HepG2 (cell line): Measurements from ENCODE around the gene NFE2L3. TPM values are rescaled to one million over a fixed set of nuclear protein-coding genes. Genes with fewer than 3 reads are reported as not detected.

Experiments used
- ATAC-seq: fragments of 200-7000 bp; cut with Tn5 transposase; 3 replicates; pipeline ENCODE4 v1.9.1; 2020; ENCODE audit warnings: mild to moderate bottlenecking, moderate library complexity
- BruUV-seq: library from RNA; stranded (reverse); fragments of 400-500 nt; replicated peaks from 2 replicates; lab custom pipeline; 2021; lab: Mats Ljungman, UMichigan
- CTCF ChIA-PET: fragments of 300-600 bp; formaldehyde crosslinking; extraction: SDS; loops from one replicate; lab custom pipeline; 2021; ENCODE audit warnings: low total read pairs, inconsistent platforms, low intra/inter-chr PET ratio; lab: Yijun Ruan, JAX
- POLR2A ChIA-PET: fragments of 350-600 bp; sonication (Branson Sonifier 250); formaldehyde crosslinking; loops from one replicate; lab custom pipeline; 2020; ENCODE audit warnings: antibody characterized with exemption, inconsistent platforms; lab: Yijun Ruan, JAX
- DNase-seq: peaks from one replicate; pipeline ENCODE4 v3.0.0-alpha.2; 2015; ENCODE audit warnings: low spot score
- FAIRE-seq: peaks from 3 replicates; lab custom pipeline; 2011; peaks lifted over from hg19 to GRCh38; lab: Jason Lieb, UNC
- H2AFZ ChIP-seq: one replicate; pipeline ENCODE4 v1.6.1; 2011; ENCODE audit warnings: low read length, inconsistent platforms
- H3K27ac ChIP-seq: fragments of 300-600 bp; 3 replicates; pipeline ENCODE4 v1.8.0; 2011; ENCODE audit warnings: mixed run types, mild to moderate bottlenecking, mixed read lengths, low read length, inconsistent platforms; ENCODE audit not compliant: insufficient read depth; ENCODE audit errors: extremely low read length
- H3K27me3 ChIP-seq, 2 experiments: fragments of 200-600 bp in 1 of 2; 2 replicates in 1 of 2; 3 replicates in 1 of 2; pipeline versions ENCODE4 v1.6.0 to v1.8.0; 2011; ENCODE audit warnings: low read length in 2 of 2, mild to moderate bottlenecking in 2 of 2, moderate library complexity in 2 of 2, inconsistent platforms in 1 of 2; ENCODE audit not compliant: insufficient read depth in 2 of 2, control insufficient read depth in 1 of 2
- H3K36me3 ChIP-seq, 2 experiments: fragments of 200-600 bp in 1 of 2; replicated peaks in 1 of 2; 2 replicates in 1 of 2; 3 replicates in 1 of 2; pipeline versions ENCODE4 v1.5.1 to v1.8.0; 2011; ENCODE audit warnings: low read length in 2 of 2, inconsistent platforms in 1 of 2; ENCODE audit not compliant: insufficient read depth in 2 of 2, control insufficient read depth in 1 of 2
- H3K4me1 ChIP-seq: 2 replicates; pipeline ENCODE4 v1.5.1; 2012; ENCODE audit warnings: low read length, inconsistent platforms; ENCODE audit not compliant: insufficient read depth
- H3K4me2 ChIP-seq: 2 replicates; pipeline ENCODE4 v1.6.0; 2011; ENCODE audit warnings: low read depth, low read length, inconsistent platforms
- H3K4me3 ChIP-seq, 3 experiments: fragments of 200-600 bp in 1 of 3; sonication (generic), shearing (Covaris generic) in 1 of 3; replicated peaks in 1 of 3; 2 replicates each; pipeline ENCODE4 v1.5.1; 2011 to 2016; ENCODE audit warnings: low read length in 3 of 3, inconsistent platforms in 2 of 3, low read depth in 2 of 3, mild to moderate bottlenecking in 2 of 3, control low read depth in 1 of 3, mixed read lengths in 1 of 3; ENCODE audit not compliant: insufficient read depth in 1 of 3
- H3K79me2 ChIP-seq: one replicate; pipeline ENCODE4 v1.6.1; 2011; ENCODE audit warnings: low read length, inconsistent platforms; ENCODE audit not compliant: insufficient read depth
- H3K9ac ChIP-seq: 2 replicates; pipeline ENCODE4 v1.6.0; 2011; ENCODE audit warnings: mild to moderate bottlenecking, low read depth, low read length, inconsistent platforms; ENCODE audit not compliant: insufficient read depth
- H3K9me3 ChIP-seq: 2 replicates; pipeline ENCODE4 v1.5.1; 2012; ENCODE audit warnings: mild to moderate bottlenecking, low read length
- H4K20me1 ChIP-seq: 2 replicates; pipeline ENCODE4 v1.6.0; 2011; ENCODE audit warnings: inconsistent platforms, mild to moderate bottlenecking, low read length, moderate library complexity; ENCODE audit not compliant: insufficient read depth
- AGO1 ChIP-seq: fragments of 200-400 bp; formaldehyde crosslinking; IDR thresholded peaks from 2 replicates; pipeline ENCODE4 v1.6.1; 2017; ENCODE audit warnings: mild to moderate bottlenecking, low read depth, low read length, moderate library complexity; ENCODE audit not compliant: poor library complexity, severe bottlenecking
- ATF4 ChIP-seq, 2 experiments: fragments of 450-650 bp in 1 of 2; sonication (generic) in 1 of 2; formaldehyde crosslinking; IDR thresholded peaks; 2 replicates each; pipeline versions ENCODE4 v1.5.0 to v1.8.0; 2020 to 2022; ENCODE audit warnings: mild to moderate bottlenecking in 1 of 2, missing genetic modification reagents in 1 of 2
- POLR2AphosphoS2 ChIP-seq: IDR thresholded peaks from 2 replicates; pipeline ENCODE4 v1.6.1; 2011; ENCODE audit warnings: low read depth, low read length, improper control_type of control experiment
- POLR2AphosphoS5 ChIP-seq: IDR thresholded peaks from 2 replicates; pipeline ENCODE4 v1.6.1; 2012; ENCODE audit warnings: low read depth, low read length
- POLR2G ChIP-seq: fragments of 200-400 bp; formaldehyde crosslinking; IDR thresholded peaks from 2 replicates; pipeline ENCODE4 v1.6.1; 2018; ENCODE audit warnings: mild to moderate bottlenecking, low read depth, low read length, moderate library complexity
- RELA ChIP-seq: sonication (generic); formaldehyde crosslinking; IDR thresholded peaks from 2 replicates; pipeline ENCODE4 v1.4.0; 2020; ENCODE audit warnings: missing genetic modification reagents
- SNRNP70 ChIP-seq: fragments of 200-400 bp; formaldehyde crosslinking; IDR thresholded peaks from 2 replicates; pipeline ENCODE4 v1.6.1; 2017; ENCODE audit warnings: mild to moderate bottlenecking, low read depth, low read length, moderate library complexity
- SSRP1 ChIP-seq: IDR thresholded peaks from 2 replicates; pipeline ENCODE4 v1.6.1; 2016; ENCODE audit warnings: control low read depth
- ZKSCAN5 ChIP-seq: sonication (generic); formaldehyde crosslinking; IDR thresholded peaks from 2 replicates; pipeline ENCODE4 v1.5.1; 2020; ENCODE audit warnings: mild to moderate bottlenecking, missing genetic modification reagents
- ZNF780A ChIP-seq: sonication (generic); formaldehyde crosslinking; IDR thresholded peaks from 2 replicates; pipeline ENCODE4 v1.8.0; 2022; ENCODE audit warnings: mild to moderate bottlenecking, missing genetic modification reagents, moderate library complexity
- WGBS: methylation state at CpG from one replicate; pipeline ENCODE4 v1.1.6; 2017; ENCODE audit warnings: low lambda C conversion rate; 5-methylcytosine and 5-hydroxymethylcytosine counted together
- in situ Hi-C: cut with HindIII; loops from 2 replicates; pipeline ENCODE4 v1.10.0; 2017; ENCODE audit warnings: low pct_unique_long_range_greater_than_20kb; ENCODE audit not compliant: extremely low pct_ligation_motif_present
- intact Hi-C: fragments of 100-400 bp; cut with micrococcal nuclease; formaldehyde crosslinking; loops from one replicate; pipeline ENCODE4 v1.10.0; 2022; ENCODE audit not compliant: unreplicated experiment
- polyA plus RNA-seq, 8 experiments: library from polyadenylated mRNA; depleted of rRNA in 3 of 8; stranded (reverse) in 7 of 8; unstranded in 1 of 8; fragments of >200 nt; fragmentation: Illumina TruSeq in 4 of 8; extraction: Trizol in 4 of 8; gene quantifications; 2 replicates each; pipeline versions ENCODE4 v1.2.1 to v1.2.3, GENCODE V29; 2011 to 2016; ENCODE audit warnings: low read depth in 4 of 8, missing spikeins in 1 of 8, mixed read lengths in 1 of 8; ENCODE audit not compliant: insufficient read depth in 1 of 8
- total RNA-seq, 5 experiments: library from RNA; depleted of rRNA; stranded (reverse); fragments of >200 nt; fragmentation: Illumina TruSeq; extraction: Trizol; gene quantifications; 2 replicates each; pipeline ENCODE4 v1.2.3, GENCODE V29; 2016; ENCODE audit warnings: low read depth in 1 of 5
- TF ChIP-seq, protein P1 (sequence below): IDR thresholded peaks from 2 replicates; pipeline ENCODE4 v1.6.1; 2016; ENCODE audit warnings: missing compliant biosample characterization, missing genetic modification reagents, borderline replicate concordance
- TF ChIP-seq, protein P2 (sequence below): sonication (generic); formaldehyde crosslinking; conservative IDR thresholded peaks from 2 replicates; pipeline ENCODE4 v1.8.0; 2022; ENCODE audit warnings: mild to moderate bottlenecking, moderate library complexity, missing genetic modification reagents

The NFE2L3 gene
- total and polyA plus RNA-seq, 2 of the 13 experiments (the other 11 are each of a cell fraction or from before 2014, with no cell fraction given) = 11.4 to 19.4 TPM

DNA sequence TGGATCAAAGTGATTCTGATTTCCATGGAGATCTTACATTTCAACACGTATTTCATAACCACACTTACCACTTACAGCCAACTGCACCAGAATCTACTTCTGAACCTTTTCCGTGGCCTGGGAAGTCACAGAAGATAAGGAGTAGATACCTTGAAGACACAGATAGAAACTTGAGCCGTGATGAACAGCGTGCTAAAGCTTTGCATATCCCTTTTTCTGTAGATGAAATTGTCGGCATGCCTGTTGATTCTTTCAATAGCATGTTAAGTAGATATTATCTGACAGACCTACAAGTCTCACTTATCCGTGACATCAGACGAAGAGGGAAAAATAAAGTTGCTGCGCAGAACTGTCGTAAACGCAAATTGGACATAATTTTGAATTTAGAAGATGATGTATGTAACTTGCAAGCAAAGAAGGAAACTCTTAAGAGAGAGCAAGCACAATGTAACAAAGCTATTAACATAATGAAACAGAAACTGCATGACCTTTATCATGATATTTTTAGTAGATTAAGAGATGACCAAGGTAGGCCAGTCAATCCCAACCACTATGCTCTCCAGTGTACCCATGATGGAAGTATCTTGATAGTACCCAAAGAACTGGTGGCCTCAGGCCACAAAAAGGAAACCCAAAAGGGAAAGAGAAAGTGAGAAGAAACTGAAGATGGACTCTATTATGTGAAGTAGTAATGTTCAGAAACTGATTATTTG is 33.3 kb downstream of the NFE2L3 start:
- Histone ChIP-seq H3K4me2 (no peak overlapping the region), H3K4me3 (no peak overlapping the region), H3K9me3 (no peaks in the 10 kb centered on the region), H4K20me1 (peaks cover 40% of the 10 kb centered on the region), H3K4me1 (peaks cover 30% of the 10 kb centered on the region), H3K27me3 (no peaks in the 10 kb centered on the region), H2AFZ (no peak overlapping the region), H3K79me2 (no peaks in the 10 kb centered on the region), H3K9ac (no peak overlapping the region), H3K36me3 (peaks cover 0 to 8% of the 10 kb centered on the region in 2 experiments; a peak in 2 of 5 replicates), H3K27ac (no peak overlapping the region)
- intact Hi-C loops (no loop called here), in situ Hi-C loops (loop anchor here (10.0 kb wide), 1 partner anchor 90 kb away; no protein-coding TSS in a partner anchor)
- WGBS = 97% methylated on average over 10 of the region's 10 CpGs
- TSS peak; percentile 66 for BruUV-seq
- no peak for DNase-seq
- ChIA-PET CTCF (no interaction called here), POLR2A (interaction anchor here (1.5 kb wide), 1 partner anchor 15 kb away, joined by 6 read pairs; the partner anchor contains the start of gene HNRNPA2B1)
- ATAC-seq = no peak
- no peak for FAIRE-seq
- TF ChIP-seq AGO1 (peak; percentile 5), ZNF780A (CRISPR knock-in tag) (0 out of 2 replicates have a peak, but pooled peaks have one; percentile 20), POLR2AphosphoS2 (peak; percentile 87; the same call in 1 of the 2 replicates), POLR2AphosphoS5 (peak; percentile 48; the same call in 1 of the 2 replicates), SNRNP70 (no peak), POLR2G (peak; percentile 76), ATF4 (CRISPR knock-in tag; IDR thresholded peaks at IDR 0.05) (0 out of 4 replicates have a peak, but pooled peaks of 1 of the 2 experiments have one; percentile 3), RELA (no peak), ZKSCAN5 (CRISPR knock-in tag) (no peak), SSRP1 (CRISPR knock-in tag) (peak; percentile 58; the same call in 1 of the 2 replicates)
- TF ChIP-seq, protein P1, sequence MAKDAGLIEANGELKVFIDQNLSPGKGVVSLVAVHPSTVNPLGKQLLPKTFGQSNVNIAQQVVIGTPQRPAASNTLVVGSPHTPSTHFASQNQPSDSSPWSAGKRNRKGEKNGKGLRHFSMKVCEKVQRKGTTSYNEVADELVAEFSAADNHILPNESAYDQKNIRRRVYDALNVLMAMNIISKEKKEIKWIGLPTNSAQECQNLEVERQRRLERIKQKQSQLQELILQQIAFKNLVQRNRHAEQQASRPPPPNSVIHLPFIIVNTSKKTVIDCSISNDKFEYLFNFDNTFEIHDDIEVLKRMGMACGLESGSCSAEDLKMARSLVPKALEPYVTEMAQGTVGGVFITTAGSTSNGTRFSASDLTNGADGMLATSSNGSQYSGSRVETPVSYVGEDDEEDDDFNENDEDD (CRISPR knock-in tag) = no peak
- TF ChIP-seq, protein P2, sequence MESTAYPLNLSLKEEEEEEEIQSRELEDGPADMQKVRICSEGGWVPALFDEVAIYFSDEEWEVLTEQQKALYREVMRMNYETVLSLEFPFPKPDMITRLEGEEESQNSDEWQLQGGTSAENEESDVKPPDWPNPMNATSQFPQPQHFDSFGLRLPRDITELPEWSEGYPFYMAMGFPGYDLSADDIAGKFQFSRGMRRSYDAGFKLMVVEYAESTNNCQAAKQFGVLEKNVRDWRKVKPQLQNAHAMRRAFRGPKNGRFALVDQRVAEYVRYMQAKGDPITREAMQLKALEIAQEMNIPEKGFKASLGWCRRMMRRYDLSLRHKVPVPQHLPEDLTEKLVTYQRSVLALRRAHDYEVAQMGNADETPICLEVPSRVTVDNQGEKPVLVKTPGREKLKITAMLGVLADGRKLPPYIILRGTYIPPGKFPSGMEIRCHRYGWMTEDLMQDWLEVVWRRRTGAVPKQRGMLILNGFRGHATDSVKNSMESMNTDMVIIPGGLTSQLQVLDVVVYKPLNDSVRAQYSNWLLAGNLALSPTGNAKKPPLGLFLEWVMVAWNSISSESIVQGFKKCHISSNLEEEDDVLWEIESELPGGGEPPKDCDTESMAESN (CRISPR knock-in tag) = no peak
